ENCODE measurements around the gene ARRB1.

Gene ARRB1

GRCh38 chr11:75229466-75229865 is 122.0 kb downstream of the ARRB1 start:
- no peak for TF ChIP-seq CTCF (IDR thresholded peaks at IDR 0.05; ENCODE audit: insufficient read depth, low read length, missing control alignments)
- ChIA-PET POLR2A (no interaction called here), CTCF (interaction anchor here (1.2 to 1.9 kb wide), 4 partner anchors 12 to 90 kb away, joined by 4 to 12 read pairs (median 8); partner anchors contain the start of gene TPBGL)
- H3K4me3 ChIP-seq (ENCODE audit: low read depth, low read length), result no peak overlapping the region
- DNase-seq (ENCODE audit: low read depth, low spot score), result no peak

- ChIA-PET POLR2A (no interaction called here), CTCF (interaction anchor here (1.0 to 3.8 kb wide), 6 partner anchors 9 to 204 kb away, joined by 3 to 31 read pairs (median 3); partner anchors contain the start of gene TPBGL)
- no peak overlapping the region for H3K4me3 ChIP-seq (ENCODE audit: low read depth, low read length)
- TF ChIP-seq CTCF (IDR thresholded peaks at IDR 0.05; ENCODE audit: insufficient read depth, low read length, missing control alignments), result no peak
- DNase-seq (ENCODE audit: low read depth, low spot score), result no peak
These were observed 125.7 kb downstream of the ARRB1 start for GRCh38 chr11:75225794-75226193.

- H3K4me3 ChIP-seq (ENCODE audit: low read depth, low read length), result no peak overlapping the region
- no peak for TF ChIP-seq CTCF (IDR thresholded peaks at IDR 0.05; ENCODE audit: insufficient read depth, low read length, missing control alignments)
- POLR2A ChIA-PET, result interaction anchor here (1.0 kb wide), 1 partner anchor 10 kb away, joined by 4 read pairs; no protein-coding TSS in a partner anchor
- DNase-seq (ENCODE audit: low read depth, low spot score), result no peak
- CTCF ChIA-PET, result interaction anchor here (1.1 to 3.8 kb wide), 5 partner anchors 16 to 26 kb away, joined by 3 to 31 read pairs (median 3); partner anchors contain the start of gene TPBGL
These were observed 127.4 kb downstream of the ARRB1 start for GRCh38 chr11:75223954-75224643.

GRCh38 chr11:75219869-75220268 is 131.6 kb downstream of the ARRB1 start:
- POLR2A ChIA-PET, result no interaction called here
- DNase-seq (ENCODE audit: low read depth, low spot score), result no peak
- no peak for TF ChIP-seq CTCF (IDR thresholded peaks at IDR 0.05; ENCODE audit: insufficient read depth, low read length, missing control alignments)
- H3K4me3 ChIP-seq (ENCODE audit: low read depth, low read length), result no peak overlapping the region
- CTCF ChIA-PET, result interaction anchor here (0.7 to 3.9 kb wide), 6 partner anchors 14 to 197 kb away, joined by 3 to 27 read pairs (median 4); no protein-coding TSS in a partner anchor

- POLR2A ChIA-PET, result interaction anchor here (0.5 to 1.0 kb wide), 2 partner anchors 9 to 266 kb away, joined by 3 to 4 read pairs; no protein-coding TSS in a partner anchor
- no peak for TF ChIP-seq CTCF (IDR thresholded peaks at IDR 0.05; ENCODE audit: insufficient read depth, low read length, missing control alignments)
- no peak for DNase-seq (ENCODE audit: low read depth, low spot score)
- no peak overlapping the region for H3K4me3 ChIP-seq (ENCODE audit: low read depth, low read length)
- CTCF ChIA-PET, result interaction anchor here (0.8 to 20.3 kb wide), 7 partner anchors 9 to 288 kb away, joined by 4 to 252 read pairs (median 7); partner anchors contain the start of gene TPBGL
These were observed 136.6 kb downstream of the ARRB1 start for GRCh38 chr11:75214843-75215242.

- no peak overlapping the region for H3K4me3 ChIP-seq (ENCODE audit: low read depth, low read length)
- peak; percentile 52 for TF ChIP-seq CTCF (IDR thresholded peaks at IDR 0.05; ENCODE audit: insufficient read depth, low read length, missing control alignments)
- POLR2A ChIA-PET, result interaction anchor here (0.5 to 1.0 kb wide), 3 partner anchors 10 to 266 kb away, joined by 3 to 4 read pairs (median 3); no protein-coding TSS in a partner anchor
- CTCF ChIA-PET, result interaction anchor here (0.8 to 20.3 kb wide), 7 partner anchors 9 to 288 kb away, joined by 4 to 252 read pairs (median 7); partner anchors contain the start of gene TPBGL
- DNase-seq (ENCODE audit: low read depth, low spot score), result no peak
These were observed 137.0 kb downstream of the ARRB1 start for GRCh38 chr11:75214411-75214821.
